ENCODE results near the gene DIABLO. TPM values are rescaled to one million over a fixed set of nuclear protein-coding genes. Genes with fewer than 3 reads are reported as not detected.
"Not testable (repeated sequence)": the region's sequence is repeated elsewhere in the genome, so short reads cannot be mapped to it uniquely, and the experiment has no call there.

Gene DIABLO
- total RNA-seq, 1 donor from 2014 or later = 55.3 TPM

GRCh38 chr12:122189626-122190475 lies 36.0 kb downstream of the DIABLO start:
- DNase-seq = no peak

GRCh38 chr12:122187466-122187865 lies 38.4 kb downstream of the DIABLO start:
- no peak for DNase-seq

- DNase-seq = no peak
Measured at GRCh38 chr12:122185494-122186082, 40.3 kb downstream of the DIABLO start.

DNA sequence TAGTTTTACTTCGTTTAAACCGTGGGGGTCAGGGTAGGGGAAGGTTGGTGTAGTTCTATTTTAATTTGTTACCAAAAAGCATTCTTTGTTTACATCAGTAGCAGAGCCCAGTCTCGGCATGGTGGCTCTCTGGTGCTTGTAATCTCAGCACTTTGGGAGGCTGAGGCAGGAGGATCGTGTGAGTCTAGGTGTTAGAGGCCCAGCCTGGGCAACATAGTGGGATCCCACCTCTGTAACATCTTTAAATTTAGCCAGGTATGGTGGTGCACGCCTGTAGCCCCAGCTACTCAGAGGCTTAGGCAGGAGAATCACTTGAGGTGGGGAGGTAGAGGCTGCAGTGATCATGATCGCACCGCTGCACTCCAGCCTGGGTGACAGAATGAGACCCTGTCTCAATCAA lies 40.8 kb downstream of the DIABLO start:
- no peak for DNase-seq

DNA sequence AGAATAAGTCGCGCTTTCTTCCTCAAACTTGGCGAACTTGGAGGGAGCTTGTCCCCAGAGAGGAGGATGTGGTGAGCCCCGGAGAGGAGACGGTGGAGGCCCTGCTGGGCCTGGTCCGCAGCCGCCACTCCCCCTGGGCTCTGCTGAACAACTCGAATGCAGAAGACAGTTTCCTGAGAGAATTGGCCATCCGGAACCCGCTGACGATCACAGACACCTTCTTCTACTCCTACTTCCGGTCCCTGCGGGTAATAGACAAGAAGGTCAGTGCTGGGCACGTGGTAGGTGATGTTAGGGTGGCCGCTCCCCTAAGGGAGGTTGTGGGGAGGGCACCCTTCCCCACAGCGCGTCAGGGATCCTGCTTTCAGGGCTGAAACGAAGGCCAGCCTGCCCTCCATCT lies 41.3 kb downstream of the DIABLO start:
- no peak for DNase-seq

GRCh38 chr12:122183588-122183940 lies 42.3 kb downstream of the DIABLO start:
- DNase-seq = no peak

DNA sequence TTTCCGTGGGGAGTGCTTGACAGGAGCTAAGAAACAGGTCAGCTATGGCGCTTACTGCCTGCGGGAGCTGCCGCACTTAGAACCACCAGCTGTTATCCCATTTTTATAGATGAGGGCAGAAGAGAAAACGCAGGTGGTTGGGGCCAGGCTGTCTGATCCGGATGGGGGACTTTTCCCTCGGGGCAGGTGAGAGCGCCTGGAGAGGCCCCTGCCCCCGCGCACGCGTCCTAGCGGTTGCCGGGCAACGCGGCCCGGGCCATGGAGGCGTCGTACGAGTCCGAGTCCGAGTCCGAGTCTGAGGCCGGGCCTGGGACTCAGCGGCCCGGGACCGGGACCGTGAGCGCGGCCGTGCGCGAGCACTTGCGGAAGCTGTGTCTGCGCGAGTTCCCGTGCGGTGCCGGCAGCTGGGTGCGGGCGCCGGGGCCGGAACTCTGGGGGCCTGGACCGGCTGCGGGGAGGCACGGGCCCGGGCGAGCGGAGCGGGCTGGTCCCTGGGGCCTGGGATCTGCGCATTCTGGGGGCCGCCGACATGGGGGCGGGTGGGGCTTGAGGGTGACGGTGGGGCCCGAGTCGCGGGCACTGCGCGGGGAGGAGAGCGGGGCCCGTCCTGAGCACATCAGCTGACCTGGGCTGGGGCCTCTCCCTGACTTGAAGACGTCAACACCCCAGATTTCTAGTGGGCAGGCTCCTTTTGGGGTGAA lies 42.8 kb downstream of the DIABLO start, which contains the start of gene LRRC43:
Gene LRRC43, plus strand, starts transcription at position 237 of the 701 bp plus-strand sequence. Its CDS starts 22 bp downstream, at position 259.
- DNase-seq = peak; percentile 64

GRCh38 chr12:122176473-122176872 lies 49.4 kb downstream of the DIABLO start:
- not testable (repeated sequence) for DNase-seq

GRCh38 chr12:122174155-122174845 lies 51.6 kb downstream of the DIABLO start, which contains the start of gene IL31:
IL31 (minus strand) TSS chr12:122174221; CDS start chr12:122174172, 49 bp downstream.
- DNase-seq = no peak

- no peak for DNase-seq
Measured at GRCh38 chr12:122172262-122172939, 53.5 kb downstream of the DIABLO start.

GRCh38 chr12:122171399-122171798 lies 54.5 kb downstream of the DIABLO start:
- no peak for DNase-seq

- no peak for DNase-seq
Measured at GRCh38 chr12:122168492-122168891, 57.4 kb downstream of the DIABLO start.

GRCh38 chr12:122167356-122167925 lies 58.4 kb downstream of the DIABLO start:
- DNase-seq = no peak

DNA sequence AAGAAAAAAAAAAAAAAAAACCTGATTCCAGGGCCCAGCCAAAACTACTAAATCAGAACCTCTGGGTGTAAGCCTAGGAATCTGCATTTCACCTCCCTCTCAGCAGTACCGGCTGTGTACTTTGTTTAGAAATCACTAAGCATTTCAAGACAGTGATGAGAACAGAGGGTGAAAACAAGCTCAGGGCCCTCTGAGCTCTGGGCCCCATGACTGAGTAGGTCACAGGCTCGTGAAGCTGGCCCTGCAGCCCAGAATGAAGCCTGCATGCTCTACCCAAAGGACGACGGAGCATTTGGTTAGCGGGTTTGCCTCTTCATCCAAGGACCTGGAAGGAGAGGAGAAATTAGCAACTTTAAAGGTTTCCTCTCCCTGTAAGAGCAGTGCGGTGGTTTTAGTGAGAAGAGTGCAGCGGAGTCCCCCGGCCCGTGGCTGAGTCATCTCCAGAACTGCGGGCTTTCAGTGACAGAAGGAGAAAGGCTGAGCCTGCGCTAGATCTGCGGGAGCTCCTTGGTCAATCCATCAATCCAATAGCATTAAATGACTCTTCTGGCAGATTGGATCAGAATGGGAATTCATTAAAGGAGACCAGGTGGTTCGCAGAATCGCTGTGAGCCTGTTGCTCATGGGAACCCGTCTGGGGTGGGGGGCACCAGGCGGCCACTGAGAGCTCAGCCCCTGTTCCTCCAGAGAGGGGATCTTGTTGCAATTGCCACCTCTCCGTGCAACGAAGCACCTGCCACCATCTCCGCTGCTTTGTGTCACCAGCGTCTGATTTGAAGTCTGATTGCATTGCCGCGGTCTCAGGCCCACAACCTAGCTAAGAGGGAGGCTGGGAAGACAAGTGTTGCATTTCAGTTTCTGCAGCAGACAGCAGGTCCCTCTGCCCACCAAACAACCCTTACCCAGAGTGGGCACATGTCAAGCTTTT lies 59.2 kb downstream of the DIABLO start:
- no peak for DNase-seq

DNA sequence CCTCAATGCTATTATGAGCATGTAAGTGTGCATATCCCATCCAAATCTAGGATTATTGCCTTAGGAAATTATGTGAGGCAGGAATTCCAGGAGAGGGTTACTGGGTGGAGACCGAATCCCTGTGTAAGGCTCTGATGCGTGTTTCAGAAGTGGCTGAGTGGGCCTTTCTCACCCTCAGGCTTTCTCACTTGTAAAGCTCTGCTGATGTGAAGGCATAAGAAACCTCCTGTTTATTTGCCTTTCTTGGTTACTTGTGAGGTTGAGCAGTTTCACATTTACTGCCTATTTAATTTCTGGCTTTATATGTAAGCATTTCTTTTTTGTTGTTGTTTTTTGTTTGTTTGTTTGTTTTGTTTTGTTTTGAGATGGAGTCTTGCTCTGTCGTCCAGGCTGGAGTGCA lies 62.9 kb downstream of the DIABLO start:
- no peak for DNase-seq

GRCh38 chr12:122161682-122162081 lies 64.2 kb downstream of the DIABLO start:
- no peak for DNase-seq

- no peak for DNase-seq
Measured at GRCh38 chr12:122160761-122161160, 65.1 kb downstream of the DIABLO start.

GRCh38 chr12:122159882-122160281 lies 66.0 kb downstream of the DIABLO start:
- no peak for DNase-seq

DNA sequence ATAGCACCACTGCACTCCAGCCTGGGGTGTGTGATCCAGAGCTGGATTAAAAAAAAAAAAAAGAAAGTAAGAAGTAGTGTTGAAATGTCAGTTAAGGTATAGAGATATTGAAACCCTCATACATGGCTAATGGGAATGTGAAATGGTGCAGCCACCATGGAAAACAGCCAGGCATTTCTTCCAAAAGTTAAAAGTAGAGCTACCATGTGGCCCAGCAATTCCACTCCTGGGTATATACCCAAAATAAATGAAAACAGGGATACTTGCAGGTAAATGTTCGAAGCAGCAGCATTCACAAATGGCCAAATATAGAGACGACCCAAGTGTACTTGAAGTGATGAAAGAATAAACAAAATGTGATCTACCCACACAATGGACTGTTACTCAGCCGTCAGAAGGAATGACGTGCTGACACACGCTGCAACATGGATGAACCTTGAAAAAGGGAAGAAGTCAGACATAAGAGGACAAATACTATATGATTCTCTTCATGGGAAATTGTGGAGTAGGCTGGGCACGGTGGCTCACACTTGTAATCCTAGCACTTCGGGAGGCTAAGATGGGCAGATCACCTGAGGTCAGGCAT lies 67.1 kb downstream of the DIABLO start:
- DNase-seq = no peak

Measured in tongue (tissue), 2 donors.